Trophoblast cell (in vitro differentiated cells and primary cell): ENCODE results near the gene SLC6A4.

ENCODE experiments used
- DNase-seq, 2 donors: peaks; one replicate each; pipeline ENCODE4 v3.0.0-alpha.2; 2016
- H2AFZ ChIP-seq: 2 replicates; pipeline ENCODE4 v1.6.1; 2013; ENCODE audit warnings: low read length, moderate library complexity, mild to moderate bottlenecking; ENCODE audit not compliant: insufficient read depth, poor library complexity
- H2AK5ac ChIP-seq: 2 replicates; pipeline ENCODE4 v1.6.1; 2013; ENCODE audit warnings: mild to moderate bottlenecking, low read length
- H2BK120ac ChIP-seq: 2 replicates; pipeline ENCODE4 v1.6.1; 2013; ENCODE audit warnings: low read length, mild to moderate bottlenecking, moderate library complexity; ENCODE audit not compliant: insufficient read depth, poor library complexity
- H2BK12ac ChIP-seq: 2 replicates; pipeline ENCODE4 v1.6.1; 2013; ENCODE audit warnings: mild to moderate bottlenecking, low read length, moderate library complexity
- H2BK5ac ChIP-seq: 2 replicates; pipeline ENCODE4 v1.6.1; 2013; ENCODE audit warnings: low read length, low read depth, moderate library complexity, mild to moderate bottlenecking; ENCODE audit not compliant: poor library complexity
- H3K14ac ChIP-seq: 2 replicates; pipeline ENCODE4 v1.6.1; 2013; ENCODE audit warnings: mild to moderate bottlenecking, low read length
- H3K18ac ChIP-seq: 2 replicates; pipeline ENCODE4 v1.6.1; 2013; ENCODE audit warnings: mild to moderate bottlenecking, low read length
- H3K23ac ChIP-seq: 2 replicates; pipeline ENCODE4 v1.6.1; 2013; ENCODE audit warnings: low read length
- H3K27ac ChIP-seq: 2 replicates; pipeline ENCODE4 v1.5.1; 2013; ENCODE audit warnings: low read depth, mild to moderate bottlenecking, inconsistent platforms, low read length, moderate library complexity
- H3K27me3 ChIP-seq: 2 replicates; pipeline ENCODE4 v1.6.1; 2013; ENCODE audit warnings: inconsistent platforms, mild to moderate bottlenecking, low read length, moderate library complexity; ENCODE audit not compliant: insufficient read depth
- H3K36me3 ChIP-seq, 2 experiments: 1 replicate in 1 of 2; 2 replicates in 1 of 2; pipeline ENCODE4 v1.6.1; 2013; ENCODE audit warnings: low read length in 2 of 2, mild to moderate bottlenecking in 2 of 2, moderate library complexity in 1 of 2; ENCODE audit not compliant: insufficient read depth in 2 of 2, control insufficient read depth in 1 of 2
- H3K4ac ChIP-seq: 2 replicates; pipeline ENCODE4 v1.6.1; 2013; ENCODE audit warnings: low read depth, mild to moderate bottlenecking, low read length, moderate library complexity
- H3K4me1 ChIP-seq, 2 experiments: 1 replicate in 1 of 2; 2 replicates in 1 of 2; pipeline ENCODE4 v1.6.1; 2013; ENCODE audit warnings: low read length in 2 of 2, mild to moderate bottlenecking in 2 of 2, moderate library complexity in 1 of 2; ENCODE audit not compliant: insufficient read depth in 2 of 2, control insufficient read depth in 1 of 2
- H3K4me2 ChIP-seq: 2 replicates; pipeline ENCODE4 v1.6.1; 2013; ENCODE audit warnings: inconsistent platforms, mild to moderate bottlenecking, low read length, moderate library complexity
- H3K4me3 ChIP-seq: 2 replicates; pipeline ENCODE4 v1.5.1; 2013; ENCODE audit warnings: mild to moderate bottlenecking, low read depth, low read length, inconsistent platforms
- H3K79me1 ChIP-seq: one replicate; pipeline ENCODE4 v1.6.1; 2013; ENCODE audit warnings: low read length
- H3K79me2 ChIP-seq: 2 replicates; pipeline ENCODE4 v1.6.1; 2013; ENCODE audit warnings: low read length, mild to moderate bottlenecking; ENCODE audit not compliant: control insufficient read depth, insufficient read depth, poor library complexity
- H3K9ac ChIP-seq: 2 replicates; pipeline ENCODE4 v1.6.1; 2013; ENCODE audit warnings: mild to moderate bottlenecking, low read length
- H3K9me3 ChIP-seq: 2 replicates; pipeline ENCODE4 v1.6.1; 2013; ENCODE audit warnings: low read depth, mild to moderate bottlenecking, control low read depth, inconsistent platforms, low read length; ENCODE audit not compliant: insufficient read depth
- H4K12ac ChIP-seq: 2 replicates; pipeline ENCODE4 v1.6.1; 2013; ENCODE audit warnings: low read depth, mild to moderate bottlenecking, low read length, moderate library complexity
- H4K8ac ChIP-seq: 2 replicates; pipeline ENCODE4 v1.6.1; 2013; ENCODE audit warnings: low read depth, mild to moderate bottlenecking, low read length, moderate library complexity
- H4K91ac ChIP-seq: one replicate; pipeline ENCODE4 v1.6.1; 2013; ENCODE audit warnings: low read depth, mild to moderate bottlenecking, low read length, moderate library complexity
- WGBS: extraction: QIAGEN DNeasy Blood & Tissue Kit; methylation state at CpG from one replicate; pipeline ENCODE4 v1.1.7; 2013; ENCODE audit warnings: missing lambda C conversion rate; ENCODE audit not compliant: insufficient read length, insufficient coverage; ENCODE audit errors: extremely low coverage; 5-methylcytosine and 5-hydroxymethylcytosine counted together

Gene SLC6A4

DNA sequence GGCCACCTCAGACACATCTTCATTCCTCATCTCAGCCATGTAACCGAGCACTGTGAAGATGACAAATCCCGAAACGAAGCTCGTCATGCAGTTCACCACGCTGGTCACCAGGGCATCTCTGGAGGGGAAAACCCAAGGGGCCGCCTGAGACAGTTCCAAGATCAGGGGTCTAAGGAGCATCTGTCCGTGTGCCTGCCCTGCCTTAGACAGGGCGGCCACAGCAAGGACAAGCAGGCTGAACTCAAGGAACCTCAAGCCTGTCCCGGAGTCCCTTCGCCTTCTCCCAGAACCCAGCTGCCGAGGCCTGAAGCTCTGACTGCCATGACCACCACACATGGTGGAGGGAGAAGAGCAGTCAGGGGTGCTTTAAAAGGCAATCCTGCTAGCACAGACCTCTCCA lies 22.7 kb downstream of the SLC6A4 start:
- no peaks in the 10 kb centered on the region for H3K27me3 ChIP-seq
- no peak overlapping the region for H3K4ac ChIP-seq
- H2AK5ac ChIP-seq = peak overlapping the region; percentile 36
- no peak overlapping the region for H3K14ac ChIP-seq
- H2BK120ac ChIP-seq = no peak overlapping the region
- H3K4me3 ChIP-seq = no peak overlapping the region
- no peak overlapping the region for H4K12ac ChIP-seq
- peak; percentile 60 to 71 for DNase-seq
- no peak overlapping the region for H3K4me2 ChIP-seq
- H3K79me1 ChIP-seq = no peaks in the 10 kb centered on the region
- no peaks in the 10 kb centered on the region for H3K79me2 ChIP-seq
- no peak overlapping the region for H4K91ac ChIP-seq
- WGBS = no CpG with 5 or more reads among the region's 11 CpGs
- H4K8ac ChIP-seq = no peak overlapping the region
- no peaks in the 10 kb centered on the region for H3K36me3 ChIP-seq
- no peaks in the 10 kb centered on the region for H3K9me3 ChIP-seq
- no peak overlapping the region for H3K9ac ChIP-seq
- H3K18ac ChIP-seq = no peak overlapping the region
- H2BK5ac ChIP-seq = no peak overlapping the region
- no peaks in the 10 kb centered on the region for H3K4me1 ChIP-seq
- H2AFZ ChIP-seq = no peak overlapping the region
- H3K23ac ChIP-seq = no peak overlapping the region
- no peak overlapping the region for H3K27ac ChIP-seq
- H2BK12ac ChIP-seq = no peak overlapping the region

- Histone ChIP-seq H3K4ac (no peak overlapping the region), H3K27me3 (no peaks in the 10 kb centered on the region), H4K8ac (no peak overlapping the region), H3K79me1 (no peaks in the 10 kb centered on the region), H4K91ac (no peak overlapping the region), H2AK5ac (no peak overlapping the region), H2BK5ac (no peak overlapping the region), H3K14ac (no peak overlapping the region), H2AFZ (no peak overlapping the region), H4K12ac (no peak overlapping the region), H3K23ac (no peak overlapping the region), H2BK120ac (no peak overlapping the region), H3K9me3 (no peaks in the 10 kb centered on the region), H2BK12ac (no peak overlapping the region), H3K9ac (no peak overlapping the region), H3K18ac (no peak overlapping the region), H3K4me1 (no peaks in the 10 kb centered on the region), H3K79me2 (no peaks in the 10 kb centered on the region), H3K4me3 (no peak overlapping the region), H3K4me2 (no peak overlapping the region), H3K27ac (no peak overlapping the region), H3K36me3 (no peaks in the 10 kb centered on the region)
- no CpG with 5 or more reads among the region's 6 CpGs for WGBS
- DNase-seq = no peak
Observed at GRCh38 chr17:30211371-30211770, 24.1 kb downstream of the SLC6A4 start.

- Histone ChIP-seq H3K9ac (no peak overlapping the region), H2BK12ac (no peak overlapping the region), H3K79me2 (no peaks in the 10 kb centered on the region), H4K12ac (no peak overlapping the region), H3K4me3 (no peak overlapping the region), H3K18ac (no peak overlapping the region), H2AK5ac (no peak overlapping the region), H3K9me3 (no peaks in the 10 kb centered on the region), H4K91ac (no peak overlapping the region), H3K79me1 (no peaks in the 10 kb centered on the region), H4K8ac (no peak overlapping the region), H2BK5ac (no peak overlapping the region), H3K14ac (no peak overlapping the region), H3K4me2 (no peak overlapping the region), H2BK120ac (no peak overlapping the region), H3K23ac (no peak overlapping the region), H3K27me3 (no peaks in the 10 kb centered on the region), H3K36me3 (no peaks in the 10 kb centered on the region), H3K27ac (no peak overlapping the region), H2AFZ (no peak overlapping the region), H3K4me1 (no peaks in the 10 kb centered on the region), H3K4ac (no peak overlapping the region)
- WGBS = no CpG with 5 or more reads among the region's 10 CpGs
- no peak for DNase-seq
Observed at GRCh38 chr17:30210901-30211300, 24.6 kb downstream of the SLC6A4 start.

- no peak overlapping the region for H3K4ac ChIP-seq
- H3K18ac ChIP-seq = no peak overlapping the region
- no peak overlapping the region for H2BK12ac ChIP-seq
Observed at GRCh38 chr17:30210366-30210765, 25.1 kb downstream of the SLC6A4 start.

More at GRCh38 chr17:30210366-30210765, 25.1 kb downstream of the SLC6A4 start:
- Histone ChIP-seq H3K27me3 (no peaks in the 10 kb centered on the region), H3K4me1 (no peaks in the 10 kb centered on the region), H3K9me3 (no peaks in the 10 kb centered on the region), H2BK5ac (no peak overlapping the region), H3K79me2 (no peaks in the 10 kb centered on the region), H2BK120ac (no peak overlapping the region), H4K91ac (no peak overlapping the region), H3K4me2 (no peak overlapping the region), H3K14ac (no peak overlapping the region), H3K4me3 (peak overlapping the region; percentile 6), H2AK5ac (no peak overlapping the region), H4K12ac (no peak overlapping the region), H3K9ac (no peak overlapping the region), H3K79me1 (no peaks in the 10 kb centered on the region), H3K23ac (no peak overlapping the region), H3K36me3 (no peaks in the 10 kb centered on the region), H4K8ac (no peak overlapping the region), H3K27ac (no peak overlapping the region), H2AFZ (no peak overlapping the region)
- no peak for DNase-seq
- WGBS = no CpG with 5 or more reads among the region's 11 CpGs
